ENCODE measurements around the gene ITFG1. TPM values are rescaled to one million over a fixed set of nuclear protein-coding genes. Genes with fewer than 3 reads are reported as not detected.
"Not testable (repeated sequence)": the region's sequence is repeated elsewhere in the genome, so short reads cannot be mapped to it uniquely, and the experiment has no call there.

ITFG1 gene
- polyA plus RNA-seq, 1 donor = 56.4 TPM

DNA sequence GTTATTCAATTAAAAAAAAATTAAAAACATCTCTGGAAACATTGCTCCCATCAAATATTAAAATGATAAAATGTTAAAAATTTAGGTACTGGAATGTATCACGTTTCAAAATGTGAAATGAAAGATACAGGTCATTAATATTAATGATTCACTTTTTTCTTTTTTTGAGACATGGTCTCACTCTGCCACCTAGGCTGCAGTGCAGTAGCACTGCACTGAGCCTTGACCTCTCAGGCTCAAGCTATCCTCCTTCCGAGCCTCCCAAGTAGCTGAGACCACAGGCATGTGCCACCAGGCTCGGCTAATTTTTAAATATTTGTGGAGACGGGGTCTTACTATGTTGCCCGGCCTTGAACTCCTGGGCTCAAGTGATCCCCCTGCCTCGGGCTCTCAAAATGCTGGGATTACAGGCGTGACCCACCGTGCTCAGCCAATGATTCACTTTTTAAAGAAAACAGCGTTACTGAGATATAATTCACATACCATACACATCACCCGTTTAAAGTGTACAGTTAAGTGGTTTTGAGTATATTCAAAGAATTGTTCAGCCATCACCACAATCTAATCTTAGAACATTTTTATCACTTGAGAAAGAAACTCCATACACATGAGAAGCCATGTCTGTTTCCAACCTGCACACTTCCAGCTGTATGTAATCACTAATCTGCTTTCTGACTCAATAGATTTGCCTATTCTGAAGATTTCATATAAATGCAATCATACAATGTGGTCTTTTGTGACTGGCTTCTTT lies 298.0 kb downstream of the ITFG1 start:
- Histone ChIP-seq H3K4me1 (ENCODE audit: control insufficient read depth, insufficient read depth, low read length) (no peaks in the 10 kb centered on the region), H3K27ac (ENCODE audit: low read length) (no peak overlapping the region), H3K36me3 (ENCODE audit: control insufficient read depth, insufficient read depth, low read length) (peaks cover 10% of the 10 kb centered on the region), H3K4me3 (ENCODE audit: low read length) (no peak overlapping the region), H3K27me3 (ENCODE audit: control insufficient read depth, insufficient read depth, low read length) (no peaks in the 10 kb centered on the region), H3K9me3 (ENCODE audit: control insufficient read depth, low read depth, low read length) (no peaks in the 10 kb centered on the region)
- 100% methylated on average over 2 of the region's 10 CpGs for WGBS (ENCODE audit: insufficient coverage, low lambda C conversion rate)
- DNase-seq = no peak

DNA sequence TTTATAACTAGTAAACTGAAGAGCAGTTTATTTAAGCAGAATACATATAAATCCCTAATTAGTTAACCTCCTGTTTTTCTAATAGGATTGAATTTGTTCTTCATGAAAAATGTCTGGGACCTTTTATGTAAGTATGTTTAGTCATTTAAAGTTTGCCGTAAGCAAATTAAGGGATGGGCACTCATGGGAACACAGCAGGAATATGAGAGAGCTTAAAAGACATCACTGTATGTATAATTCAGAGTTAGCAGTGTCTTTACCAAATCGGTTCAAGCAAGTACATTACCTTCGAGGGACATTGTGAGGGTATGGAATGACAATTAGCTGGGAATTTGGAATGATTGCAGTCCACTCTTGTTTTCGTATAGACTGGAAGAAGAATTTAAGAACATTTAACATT lies 299.4 kb downstream of the ITFG1 start:
- no peak overlapping the region for H3K4me3 ChIP-seq (ENCODE audit: low read length)
- no peak for DNase-seq
- no peaks in the 10 kb centered on the region for H3K27me3 ChIP-seq (ENCODE audit: control insufficient read depth, insufficient read depth, low read length)
- no peak overlapping the region for H3K27ac ChIP-seq (ENCODE audit: low read length)
- H3K36me3 ChIP-seq (ENCODE audit: control insufficient read depth, insufficient read depth, low read length) = peaks cover 12% of the 10 kb centered on the region
- no peaks in the 10 kb centered on the region for H3K9me3 ChIP-seq (ENCODE audit: control insufficient read depth, low read depth, low read length)
- no CpG with 5 or more reads among the region's 4 CpGs for WGBS (ENCODE audit: insufficient coverage, low lambda C conversion rate)
- H3K4me1 ChIP-seq (ENCODE audit: control insufficient read depth, insufficient read depth, low read length) = no peaks in the 10 kb centered on the region

DNA sequence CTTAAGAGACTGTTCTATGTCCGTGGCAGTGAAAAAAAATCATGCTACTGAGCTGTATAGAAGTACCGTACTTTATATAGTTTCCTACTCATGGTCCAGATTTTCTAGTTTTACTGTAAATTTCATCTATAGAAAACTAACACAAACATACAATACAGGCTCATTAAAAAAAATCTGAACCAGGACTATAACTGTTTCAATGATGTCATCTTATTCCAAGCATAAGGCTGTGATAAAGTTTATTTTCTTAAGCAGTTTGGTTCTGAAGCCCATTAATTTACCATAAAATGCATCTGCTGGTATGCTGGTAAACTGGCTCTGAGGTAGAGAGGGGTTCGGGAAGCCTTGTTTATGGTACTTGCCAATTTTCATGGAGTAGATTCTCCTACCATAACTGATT lies 300.4 kb downstream of the ITFG1 start:
- Histone ChIP-seq H3K9me3 (ENCODE audit: control insufficient read depth, low read depth, low read length) (no peaks in the 10 kb centered on the region), H3K4me1 (ENCODE audit: control insufficient read depth, insufficient read depth, low read length) (no peaks in the 10 kb centered on the region), H3K36me3 (ENCODE audit: control insufficient read depth, insufficient read depth, low read length) (peaks cover 15% of the 10 kb centered on the region), H3K27ac (ENCODE audit: low read length) (no peak overlapping the region), H3K4me3 (ENCODE audit: low read length) (no peak overlapping the region), H3K27me3 (ENCODE audit: control insufficient read depth, insufficient read depth, low read length) (no peaks in the 10 kb centered on the region)
- DNase-seq = no peak
- 100% methylated on average over 2 of the region's 3 CpGs for WGBS (ENCODE audit: insufficient coverage, low lambda C conversion rate)

DNA sequence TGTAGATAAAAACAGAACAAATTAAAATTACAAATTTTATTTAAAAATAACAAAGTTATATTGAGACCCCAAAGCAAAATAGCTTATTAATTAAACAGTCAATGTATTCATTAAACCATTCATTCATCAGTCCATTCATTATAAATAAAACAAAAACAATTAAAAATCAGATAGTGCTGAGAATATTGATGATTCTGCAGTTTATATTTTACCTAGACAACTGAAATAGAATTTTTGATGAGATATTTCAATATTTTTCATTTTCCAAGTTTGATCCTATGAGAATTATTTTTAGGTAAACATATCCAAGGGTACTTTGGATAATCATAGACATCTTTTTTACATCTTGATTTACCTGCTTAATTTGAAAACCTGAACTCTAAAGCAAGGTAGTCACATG lies 301.9 kb downstream of the ITFG1 start:
- Histone ChIP-seq H3K27ac (ENCODE audit: low read length) (no peak overlapping the region), H3K36me3 (ENCODE audit: control insufficient read depth, insufficient read depth, low read length) (peaks cover 15% of the 10 kb centered on the region)
- DNase-seq = no peak

DNA sequence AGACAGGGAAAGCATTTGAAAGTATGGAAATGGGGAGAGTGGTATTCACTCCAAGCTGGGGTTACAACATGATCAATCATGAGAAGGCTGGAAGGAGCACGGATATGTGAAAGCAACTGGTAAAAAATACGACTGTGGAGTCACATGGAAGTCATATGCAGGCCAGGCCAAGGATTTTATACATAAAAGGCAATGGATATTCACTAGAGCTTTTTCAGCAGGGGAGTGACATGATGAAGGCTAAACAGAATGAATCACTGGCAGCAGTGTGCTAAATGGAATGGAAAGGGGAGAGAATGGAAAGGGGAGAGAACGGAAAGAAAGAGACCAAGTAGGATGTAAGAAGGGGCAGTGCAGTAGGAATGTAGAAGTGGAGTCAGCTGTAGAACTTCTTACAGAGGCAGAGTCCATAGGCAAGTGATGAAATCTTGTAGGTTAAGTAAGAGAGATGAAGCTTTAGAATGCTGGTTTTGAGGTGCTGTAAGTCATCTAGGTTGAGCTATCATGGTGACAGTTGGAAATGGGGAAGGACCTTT lies 304.1 kb downstream of the ITFG1 start:
- peaks cover 27% of the 10 kb centered on the region for H3K36me3 ChIP-seq (ENCODE audit: control insufficient read depth, insufficient read depth, low read length)
- DNase-seq = no peak
- H3K4me1 ChIP-seq (ENCODE audit: control insufficient read depth, insufficient read depth, low read length) = no peaks in the 10 kb centered on the region
- H3K4me3 ChIP-seq (ENCODE audit: low read length) = no peak overlapping the region
- H3K27me3 ChIP-seq (ENCODE audit: control insufficient read depth, insufficient read depth, low read length) = no peaks in the 10 kb centered on the region
- 93% methylated on average over 3 of the region's 3 CpGs for WGBS (ENCODE audit: insufficient coverage, low lambda C conversion rate)
- peaks cover 2% of the 10 kb centered on the region for H3K9me3 ChIP-seq (ENCODE audit: control insufficient read depth, low read depth, low read length)
- H3K27ac ChIP-seq (ENCODE audit: low read length) = no peak overlapping the region

More for the DNA sequence above, 301.9 kb downstream of the ITFG1 start:
- Histone ChIP-seq H3K27me3 (ENCODE audit: control insufficient read depth, insufficient read depth, low read length) (no peaks in the 10 kb centered on the region), H3K4me3 (ENCODE audit: low read length) (no peak overlapping the region), H3K9me3 (ENCODE audit: control insufficient read depth, low read depth, low read length) (no peaks in the 10 kb centered on the region), H3K4me1 (ENCODE audit: control insufficient read depth, insufficient read depth, low read length) (no peaks in the 10 kb centered on the region)

DNA sequence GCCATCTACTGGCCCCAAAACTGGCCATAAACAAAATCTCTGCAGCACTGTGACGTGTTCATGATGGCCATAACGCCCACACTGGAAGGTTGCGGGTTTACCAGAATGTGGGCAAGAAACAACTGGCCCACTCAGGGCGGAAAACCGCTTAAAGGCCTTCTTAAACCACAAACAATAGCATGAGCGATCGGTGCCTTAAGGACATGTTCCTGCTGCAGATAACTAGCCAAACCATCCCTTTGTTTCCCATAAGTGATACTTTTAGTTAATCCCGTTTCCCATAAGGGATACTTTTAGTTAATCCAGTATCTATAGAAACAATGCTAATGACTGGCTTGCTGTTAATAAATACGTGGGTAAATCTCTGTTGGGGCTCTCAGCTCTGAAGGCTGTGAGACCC lies 308.4 kb downstream of the ITFG1 start:
- not testable (repeated sequence) for H3K9me3 ChIP-seq (ENCODE audit: control insufficient read depth, low read depth, low read length); DNase-seq; H3K4me3 ChIP-seq (ENCODE audit: low read length); H3K27me3 ChIP-seq (ENCODE audit: control insufficient read depth, insufficient read depth, low read length); H3K27ac ChIP-seq (ENCODE audit: low read length); H3K4me1 ChIP-seq (ENCODE audit: control insufficient read depth, insufficient read depth, low read length)
- H3K36me3 ChIP-seq (ENCODE audit: control insufficient read depth, insufficient read depth, low read length) = peaks cover 17% of the 10 kb centered on the region
- WGBS (ENCODE audit: insufficient coverage, low lambda C conversion rate) = 100% methylated on average over 2 of the region's 9 CpGs

DNA sequence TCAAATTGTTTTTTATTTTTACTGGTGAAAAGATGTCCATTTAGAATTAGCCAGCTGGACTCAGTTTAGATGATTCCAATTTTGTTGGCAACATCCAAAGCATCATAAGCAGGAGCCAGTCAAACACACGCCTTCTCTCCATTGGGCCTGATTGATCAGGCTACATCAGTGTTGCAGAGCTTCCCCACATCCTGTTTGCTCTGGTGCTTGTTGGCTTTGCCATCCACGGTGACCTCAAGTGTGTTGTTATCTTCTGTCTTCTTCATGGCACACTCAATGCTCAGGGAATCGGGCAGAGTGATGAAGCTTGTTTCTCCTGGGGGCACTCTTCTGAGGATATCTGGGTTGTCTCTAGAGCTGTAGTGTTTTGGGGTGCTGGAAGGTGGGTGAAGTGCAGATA lies 310.8 kb downstream of the ITFG1 start:
- Histone ChIP-seq H3K36me3 (ENCODE audit: control insufficient read depth, insufficient read depth, low read length) (peaks cover 12% of the 10 kb centered on the region), H3K4me1 (ENCODE audit: control insufficient read depth, insufficient read depth, low read length) (no peaks in the 10 kb centered on the region), H3K9me3 (ENCODE audit: control insufficient read depth, low read depth, low read length) (peaks cover 2% of the 10 kb centered on the region), H3K4me3 (ENCODE audit: low read length) (no peak overlapping the region), H3K27ac (ENCODE audit: low read length) (no peak overlapping the region), H3K27me3 (ENCODE audit: control insufficient read depth, insufficient read depth, low read length) (peaks cover 10% of the 10 kb centered on the region)
- DNase-seq = no peak
- WGBS (ENCODE audit: insufficient coverage, low lambda C conversion rate) = no CpG with 5 or more reads among the region's 3 CpGs

DNA sequence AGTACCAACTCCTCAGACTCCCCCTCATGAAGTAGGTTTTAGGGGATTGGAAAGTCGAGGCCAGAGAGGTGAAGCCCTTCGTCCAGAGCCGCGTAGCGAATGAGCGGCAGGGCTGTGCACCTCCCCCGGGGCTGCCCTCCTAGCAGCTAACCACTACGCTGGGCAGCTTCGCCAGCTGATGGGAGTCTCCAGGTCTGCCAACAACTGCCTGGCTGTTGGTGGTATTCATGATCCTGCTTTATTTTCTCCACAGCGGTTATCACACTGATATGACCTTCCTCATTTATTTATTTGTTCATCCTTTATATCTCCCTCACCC lies 316.3 kb downstream of the ITFG1 start:
- DNase-seq = peak in 1 of 2 donors; percentile 5
- H3K4me1 ChIP-seq (ENCODE audit: control insufficient read depth, insufficient read depth, low read length) = peaks cover 6% of the 10 kb centered on the region
- no CpG with 5 or more reads among the region's 10 CpGs for WGBS (ENCODE audit: insufficient coverage, low lambda C conversion rate)
- H3K36me3 ChIP-seq (ENCODE audit: control insufficient read depth, insufficient read depth, low read length) = no peaks in the 10 kb centered on the region
- no peak overlapping the region for H3K27ac ChIP-seq (ENCODE audit: low read length)
- peaks cover 34% of the 10 kb centered on the region for H3K27me3 ChIP-seq (ENCODE audit: control insufficient read depth, insufficient read depth, low read length)
- H3K9me3 ChIP-seq (ENCODE audit: control insufficient read depth, low read depth, low read length) = no peaks in the 10 kb centered on the region
- H3K4me3 ChIP-seq (ENCODE audit: low read length) = no peak overlapping the region

DNA sequence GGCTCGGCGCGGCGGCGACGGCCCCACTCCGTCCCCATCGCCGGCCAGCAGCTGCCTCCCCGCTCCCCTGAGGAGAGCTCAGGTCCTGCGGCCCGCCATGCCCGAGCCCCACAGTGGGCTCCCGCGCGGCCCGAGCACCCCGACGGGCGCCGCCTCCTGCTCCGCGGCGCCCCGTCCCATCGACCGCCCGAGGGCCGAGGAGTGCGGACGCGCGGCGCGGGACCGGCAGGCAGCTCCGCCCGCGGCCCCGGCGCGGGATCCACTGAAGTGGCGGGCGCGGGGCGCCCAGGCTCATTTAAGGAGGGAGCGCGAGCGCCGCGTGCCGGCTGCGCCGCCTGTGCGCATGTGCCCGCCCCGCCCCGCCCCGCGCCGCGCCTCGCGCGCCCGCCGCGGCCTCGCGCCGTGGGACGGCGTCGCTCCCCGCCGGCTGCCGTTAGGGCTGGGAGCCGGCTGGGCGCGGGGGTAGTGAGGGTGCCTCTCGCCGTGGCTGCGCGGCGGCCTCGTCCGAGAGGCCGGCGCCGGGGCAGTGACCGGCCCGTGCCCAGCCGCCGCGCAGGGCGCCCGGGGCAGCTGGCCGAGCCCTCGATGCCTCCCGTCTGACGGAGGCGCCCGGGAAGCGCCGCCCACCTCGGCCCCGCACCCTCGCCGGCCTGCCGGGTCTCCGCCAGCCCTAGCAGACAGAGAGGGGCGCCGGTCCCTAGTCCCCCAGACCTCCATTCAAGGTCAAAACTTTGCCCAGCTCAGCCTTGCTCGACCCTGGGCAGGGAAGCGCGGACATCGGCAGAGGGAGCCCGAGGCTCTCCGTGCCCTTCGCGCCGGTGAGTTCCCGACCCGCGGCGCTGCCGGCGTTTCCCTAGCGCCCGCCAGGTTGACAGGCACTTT lies 316.9 kb downstream of the ITFG1 start, which contains the start of gene NETO2:
Gene NETO2, minus strand, starts transcription at position 269 of the 882 bp plus-strand sequence. CDS start 333 bp downstream, outside the sequence.
- peak; percentile 11 to 65 for DNase-seq
- Histone ChIP-seq H3K27me3 (ENCODE audit: control insufficient read depth, insufficient read depth, low read length) (peaks cover 34% of the 10 kb centered on the region), H3K36me3 (ENCODE audit: control insufficient read depth, insufficient read depth, low read length) (no peaks in the 10 kb centered on the region), H3K4me3 (ENCODE audit: low read length) (no peak within 1 kb of the TSS), H3K9me3 (ENCODE audit: control insufficient read depth, low read depth, low read length) (no peaks in the 10 kb centered on the region), H3K27ac (ENCODE audit: low read length) (no peak within 1 kb of the TSS), H3K4me1 (ENCODE audit: control insufficient read depth, insufficient read depth, low read length) (peaks cover 6% of the 10 kb centered on the region)
- no CpG with 5 or more reads among the region's 130 CpGs for WGBS (ENCODE audit: insufficient coverage, low lambda C conversion rate)

DNA sequence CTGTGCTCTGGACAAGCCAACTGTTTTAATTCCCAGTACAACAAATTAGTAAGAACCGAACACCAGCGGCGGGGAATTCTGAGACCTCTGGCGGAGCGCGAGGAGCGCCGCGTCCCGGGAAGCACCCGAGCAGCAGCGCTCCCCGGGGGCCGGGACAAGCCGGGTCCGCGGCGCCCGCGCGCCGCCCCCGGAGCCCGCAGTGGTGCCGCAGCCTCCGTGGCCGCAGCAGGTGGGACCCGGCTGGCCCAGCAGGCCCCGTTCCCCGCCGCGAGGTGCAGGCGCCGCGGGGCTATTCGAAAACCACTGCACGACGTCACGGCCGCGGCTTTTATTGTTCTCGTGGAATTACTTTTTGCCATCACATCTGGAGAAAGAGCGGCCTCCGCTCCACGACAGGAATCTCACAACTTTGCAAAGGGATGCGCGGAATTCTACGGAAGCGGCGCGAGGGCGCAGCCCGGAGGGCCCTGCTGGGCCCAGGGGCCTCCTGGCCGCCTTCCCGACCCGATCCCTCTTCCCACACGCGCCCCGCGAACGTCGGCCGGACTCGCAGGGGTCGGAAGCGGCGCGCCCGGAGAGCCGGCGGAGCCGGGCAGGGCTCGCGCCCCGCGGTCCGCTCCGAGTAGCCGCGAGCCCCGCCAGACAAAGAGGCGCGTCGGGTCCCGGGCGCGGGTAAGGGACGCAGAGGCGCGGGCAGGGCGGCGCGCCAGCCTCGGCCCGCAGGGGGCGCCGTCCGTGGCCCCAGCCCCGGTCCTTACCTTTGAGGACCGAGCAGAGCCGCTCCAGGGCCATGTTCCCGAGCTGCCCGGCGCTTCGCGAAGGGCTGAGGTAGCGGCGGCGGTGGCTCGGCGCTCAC lies 317.8 kb downstream of the ITFG1 start:
- Histone ChIP-seq H3K4me3 (ENCODE audit: low read length) (no peak overlapping the region), H3K27ac (ENCODE audit: low read length) (no peak overlapping the region), H3K27me3 (ENCODE audit: control insufficient read depth, insufficient read depth, low read length) (peaks cover 34% of the 10 kb centered on the region), H3K4me1 (ENCODE audit: control insufficient read depth, insufficient read depth, low read length) (peaks cover 6% of the 10 kb centered on the region), H3K36me3 (ENCODE audit: control insufficient read depth, insufficient read depth, low read length) (no peaks in the 10 kb centered on the region), H3K9me3 (ENCODE audit: control insufficient read depth, low read depth, low read length) (no peaks in the 10 kb centered on the region)
- WGBS (ENCODE audit: insufficient coverage, low lambda C conversion rate) = no CpG with 5 or more reads among the region's 111 CpGs
- peak; percentile 19 to 31 for DNase-seq

Measured in large intestine (tissue), 3 donors.